SK-N-SH treated with all-trans-retinoic acid at 6 μM for 48 hours (cell line): ENCODE results near the gene AMIGO1.
"Not testable (repeated sequence)": the region's sequence is repeated elsewhere in the genome, so short reads cannot be mapped to it uniquely, and the experiment has no call there.

ENCODE experiments used
- CSDC2 ChIP-seq: fragments of 250-450 bp; sonication (Bioruptor Pico); IDR thresholded peaks from 2 replicates; pipeline ENCODE4 v1.5.0; 2020; ENCODE audit warnings: mild to moderate bottlenecking, moderate library complexity
- RARB ChIP-seq: fragments of 250-450 bp; sonication (Bioruptor Pico); IDR thresholded peaks from 2 replicates; pipeline ENCODE4 v1.8.0; 2021; ENCODE audit warnings: mild to moderate bottlenecking, moderate library complexity
- SNAI2 ChIP-seq: fragments of 250-450 bp; sonication (Bioruptor Pico); IDR thresholded peaks from 2 replicates; pipeline ENCODE4 v1.5.0; 2020; ENCODE audit warnings: mild to moderate bottlenecking, moderate library complexity
- TF ChIP-seq, protein P1 (sequence below): fragments of 250-450 bp; sonication (Bioruptor Pico); IDR thresholded peaks from 2 replicates; pipeline ENCODE4 v1.8.0; 2021; ENCODE audit warnings: low read depth, mild to moderate bottlenecking, moderate library complexity, borderline replicate concordance

DNA sequence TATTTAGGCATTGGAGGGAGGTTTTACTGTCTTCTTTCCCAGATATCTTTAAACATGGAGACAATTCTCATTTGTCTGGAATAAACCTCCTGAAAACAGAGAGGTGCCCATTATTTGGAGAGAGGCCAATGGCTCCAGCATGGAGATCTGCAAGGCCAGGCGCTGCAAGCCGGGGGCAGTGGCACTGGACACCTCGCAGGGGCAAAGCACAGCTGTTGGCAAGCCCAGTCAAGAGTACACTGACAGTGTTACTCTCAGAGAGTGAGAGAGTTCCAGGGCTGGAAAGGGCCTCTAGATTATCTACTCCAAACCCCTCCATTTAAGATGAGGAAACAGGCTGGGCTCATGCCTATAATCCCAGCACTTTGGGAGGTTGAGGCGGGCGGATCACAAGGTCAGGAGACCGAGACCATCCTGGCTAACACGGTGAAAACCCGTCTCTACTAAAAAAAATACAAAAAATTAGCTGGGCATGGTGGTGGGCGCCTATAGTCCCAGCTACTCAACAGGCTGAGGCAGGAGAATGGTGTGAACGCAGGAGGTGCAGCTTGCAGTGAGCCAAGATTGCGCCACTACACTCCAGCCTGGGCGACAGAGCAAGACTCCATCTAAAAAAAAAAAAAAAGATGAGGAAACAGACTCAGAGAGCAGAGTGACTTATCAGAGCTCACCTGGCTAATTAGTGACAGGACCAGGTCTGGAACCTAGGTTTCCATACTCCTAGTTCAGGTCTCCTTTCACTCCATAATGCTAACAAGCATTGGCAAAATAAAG lies 36.1 kb downstream of the AMIGO1 start:
- TF ChIP-seq, protein P1, sequence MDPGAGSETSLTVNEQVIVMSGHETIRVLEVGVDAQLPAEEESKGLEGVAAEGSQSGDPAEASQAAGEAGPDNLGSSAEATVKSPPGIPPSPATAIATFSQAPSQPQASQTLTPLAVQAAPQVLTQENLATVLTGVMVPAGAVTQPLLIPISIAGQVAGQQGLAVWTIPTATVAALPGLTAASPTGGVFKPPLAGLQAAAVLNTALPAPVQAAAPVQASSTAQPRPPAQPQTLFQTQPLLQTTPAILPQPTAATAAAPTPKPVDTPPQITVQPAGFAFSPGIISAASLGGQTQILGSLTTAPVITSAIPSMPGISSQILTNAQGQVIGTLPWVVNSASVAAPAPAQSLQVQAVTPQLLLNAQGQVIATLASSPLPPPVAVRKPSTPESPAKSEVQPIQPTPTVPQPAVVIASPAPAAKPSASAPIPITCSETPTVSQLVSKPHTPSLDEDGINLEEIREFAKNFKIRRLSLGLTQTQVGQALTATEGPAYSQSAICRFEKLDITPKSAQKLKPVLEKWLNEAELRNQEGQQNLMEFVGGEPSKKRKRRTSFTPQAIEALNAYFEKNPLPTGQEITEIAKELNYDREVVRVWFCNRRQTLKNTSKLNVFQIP (CRISPR knock-in tag), result not testable (repeated sequence)
- TF ChIP-seq SNAI2; RARB (CRISPR knock-in tag); CSDC2 (CRISPR knock-in tag): not testable (repeated sequence)
